Prostate gland (tissue), 2 donors: ENCODE results near the gene TAF6L.

Source experiments
- CTCF ChIP-seq, 4 experiments: fragments of 200-600 bp in 2 of 4; fragments of 450-650 bp in 2 of 4; sonication (generic) in 2 of 4; IDR thresholded peaks; 1 replicate in 3 of 4; 2 replicates in 1 of 4; pipeline ENCODE4 v1.5.1; 2016 to 2019; ENCODE audit warnings: antibody characterized with exemption in 4 of 4, mild to moderate bottlenecking in 2 of 4, moderate library complexity in 2 of 4
- POLR2A ChIP-seq: fragments of 450-650 bp; IDR thresholded peaks from one replicate; pipeline ENCODE4 v1.6.1; 2016; ENCODE audit warnings: antibody characterized with exemption, mild to moderate bottlenecking
- POLR2AphosphoS5 ChIP-seq: sonication (generic); formaldehyde crosslinking; IDR thresholded peaks from one replicate; pipeline ENCODE4 v1.6.1; 2017; ENCODE audit warnings: antibody characterized with exemption

- no peak for TF ChIP-seq POLR2A
- no peak for TF ChIP-seq CTCF (IDR thresholded peaks at IDR 0.05)
- TF ChIP-seq POLR2AphosphoS5: no peak
Measured at GRCh38 chr11:62816557-62816956, 45.4 kb downstream of the TAF6L start.
